GM23248 (cell line): ENCODE data around the gene KLK2. TPM values are rescaled to one million over a fixed set of nuclear protein-coding genes. Genes with fewer than 3 reads are reported as not detected.

Source experiments
- DNase-seq: peaks from one replicate; pipeline ENCODE4 v3.0.0-alpha.2; 2015
- H2AFZ ChIP-seq: fragments of 200-600 bp; sonication (generic); 2 replicates; pipeline ENCODE4 v1.6.1; 2016; ENCODE audit warnings: antibody characterized with exemption
- H3F3A ChIP-seq: fragments of 200-600 bp; sonication (generic); 2 replicates; pipeline ENCODE4 v1.6.1; 2016; ENCODE audit warnings: mild to moderate bottlenecking, antibody characterized with exemption, mixed run types; ENCODE audit not compliant: insufficient read depth
- H3K27ac ChIP-seq: fragments of 200-600 bp; sonication (generic); 2 replicates; pipeline ENCODE4 v1.5.1; 2016; ENCODE audit warnings: mild to moderate bottlenecking
- H3K27me3 ChIP-seq: fragments of 200-600 bp; sonication (generic); replicated peaks from 2 replicates; pipeline ENCODE4 v1.6.1; 2016; ENCODE audit warnings: mild to moderate bottlenecking; ENCODE audit not compliant: insufficient read depth
- H3K36me3 ChIP-seq: fragments of 200-600 bp; sonication (generic); 2 replicates; pipeline ENCODE4 v1.6.1; 2016; ENCODE audit warnings: low read depth, mild to moderate bottlenecking
- H3K4me1 ChIP-seq: fragments of 200-600 bp; sonication (generic); 2 replicates; pipeline ENCODE4 v1.6.1; 2016; ENCODE audit warnings: mild to moderate bottlenecking; ENCODE audit not compliant: insufficient read depth
- H3K4me2 ChIP-seq: fragments of 200-600 bp; sonication (generic); one replicate; pipeline ENCODE4 v1.6.1; 2016; ENCODE audit warnings: mild to moderate bottlenecking; ENCODE audit not compliant: unreplicated experiment
- H3K4me3 ChIP-seq: fragments of 200-600 bp; sonication (generic); 2 replicates; pipeline ENCODE4 v1.5.1; 2016; ENCODE audit warnings: mild to moderate bottlenecking
- H3K79me2 ChIP-seq: fragments of 200-600 bp; sonication (generic); 2 replicates; pipeline ENCODE4 v1.6.1; 2016; ENCODE audit warnings: mild to moderate bottlenecking; ENCODE audit not compliant: insufficient read depth
- H3K9ac ChIP-seq: fragments of 200-600 bp; sonication (generic); 2 replicates; pipeline ENCODE4 v1.6.1; 2016; ENCODE audit warnings: mild to moderate bottlenecking
- H3K9me2 ChIP-seq: fragments of 200-600 bp; sonication (generic); 2 replicates; pipeline ENCODE4 v1.6.1; 2016; ENCODE audit warnings: mixed run types, mild to moderate bottlenecking, moderate library complexity; ENCODE audit not compliant: insufficient read depth
- H3K9me3 ChIP-seq: fragments of 200-600 bp; sonication (generic); one replicate; pipeline ENCODE4 v1.6.1; 2017; ENCODE audit warnings: low read depth
- H4K20me1 ChIP-seq: fragments of 200-600 bp; sonication (generic); 2 replicates; pipeline ENCODE4 v1.6.0; 2016; ENCODE audit not compliant: insufficient read depth
- EZH2 ChIP-seq: fragments of 200-600 bp; sonication (generic); IDR thresholded peaks from 2 replicates; pipeline ENCODE4 v1.6.1; 2018; ENCODE audit warnings: antibody characterized with exemption, mild to moderate bottlenecking; ENCODE audit not compliant: insufficient read depth, poor library complexity, severe bottlenecking
- EZH2phosphoT487 ChIP-seq: fragments of 200-600 bp; sonication (generic); IDR thresholded peaks from 2 replicates; pipeline ENCODE4 v1.6.1; 2018; ENCODE audit warnings: antibody characterized with exemption, moderate library complexity, mild to moderate bottlenecking, low read depth; ENCODE audit not compliant: insufficient read depth
- WGBS, 2 experiments: methylation state at CpG; one replicate each; pipeline ENCODE4 v1.1.6; 2015 to 2017; ENCODE audit warnings: low lambda C conversion rate in 2 of 2, low coverage in 1 of 2; ENCODE audit errors: missing lambda C conversion rate in 2 of 2; 5-methylcytosine and 5-hydroxymethylcytosine counted together
- in situ Hi-C: fragments of 300-500 bp; cut with MboI; formaldehyde crosslinking; loops from 2 replicates; pipeline ENCODE4 v1.15.0; 2020
- polyA plus RNA-seq: library from polyadenylated mRNA; unstranded; fragments of >200 nt; fragmentation: Nextera tagmentation; extraction: Ambion mirVana; gene quantifications from 2 replicates; pipeline ENCODE4 v1.2.1, GENCODE V29; 2016
- total RNA-seq: library from RNA; depleted of rRNA; stranded (reverse); fragments of >200 nt; shearing (Covaris generic); gene quantifications from 2 replicates; pipeline ENCODE4 v1.2.3, GENCODE V29; 2014

The KLK2 gene
- total and polyA plus RNA-seq, 2 experiments from 2014 or later = not detected

DNA sequence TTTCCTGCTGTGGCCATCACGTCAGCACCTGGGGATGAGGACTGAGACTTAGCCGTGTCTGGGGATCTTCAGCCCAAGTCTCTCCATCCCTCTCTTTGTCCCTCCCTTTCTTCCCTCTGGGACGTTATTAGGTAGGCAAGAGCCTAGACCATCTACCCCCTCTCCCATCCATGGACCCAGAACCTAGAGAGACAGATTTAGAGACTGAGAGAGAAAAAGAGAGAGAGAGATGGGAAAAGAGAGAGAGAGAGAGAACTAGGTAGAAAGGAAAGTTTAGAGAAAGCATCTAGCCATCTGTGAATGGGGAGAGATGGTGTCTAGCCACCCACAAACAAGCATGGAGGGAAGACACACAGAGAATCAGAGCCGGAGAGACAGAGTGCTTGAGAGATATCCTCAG, 37.5 kb downstream of the KLK2 start:
- Histone ChIP-seq H3K4me2 (no peak overlapping the region), H3K9me2 (no peaks in the 10 kb centered on the region), H3K27ac (no peak overlapping the region), H4K20me1 (no peaks in the 10 kb centered on the region), H3K4me3 (no peak overlapping the region), H2AFZ (no peak overlapping the region), H3K27me3 (peaks cover 58% of the 10 kb centered on the region), H3K9me3 (no peaks in the 10 kb centered on the region), H3K79me2 (no peaks in the 10 kb centered on the region), H3K9ac (no peak overlapping the region), H3K4me1 (no peaks in the 10 kb centered on the region), H3K36me3 (no peaks in the 10 kb centered on the region), H3F3A (no peaks in the 10 kb centered on the region)
- no peak for TF ChIP-seq EZH2phosphoT487
- no peak for TF ChIP-seq EZH2
- no peak for DNase-seq
- 36 to 38% methylated on average over 4 of the region's 4 CpGs for WGBS, 2 experiments
- in situ Hi-C loops = loop anchor here (25.0 kb wide), 1 partner anchor 548 kb away; the partner anchor contains the start of gene NAPSA

DNA sequence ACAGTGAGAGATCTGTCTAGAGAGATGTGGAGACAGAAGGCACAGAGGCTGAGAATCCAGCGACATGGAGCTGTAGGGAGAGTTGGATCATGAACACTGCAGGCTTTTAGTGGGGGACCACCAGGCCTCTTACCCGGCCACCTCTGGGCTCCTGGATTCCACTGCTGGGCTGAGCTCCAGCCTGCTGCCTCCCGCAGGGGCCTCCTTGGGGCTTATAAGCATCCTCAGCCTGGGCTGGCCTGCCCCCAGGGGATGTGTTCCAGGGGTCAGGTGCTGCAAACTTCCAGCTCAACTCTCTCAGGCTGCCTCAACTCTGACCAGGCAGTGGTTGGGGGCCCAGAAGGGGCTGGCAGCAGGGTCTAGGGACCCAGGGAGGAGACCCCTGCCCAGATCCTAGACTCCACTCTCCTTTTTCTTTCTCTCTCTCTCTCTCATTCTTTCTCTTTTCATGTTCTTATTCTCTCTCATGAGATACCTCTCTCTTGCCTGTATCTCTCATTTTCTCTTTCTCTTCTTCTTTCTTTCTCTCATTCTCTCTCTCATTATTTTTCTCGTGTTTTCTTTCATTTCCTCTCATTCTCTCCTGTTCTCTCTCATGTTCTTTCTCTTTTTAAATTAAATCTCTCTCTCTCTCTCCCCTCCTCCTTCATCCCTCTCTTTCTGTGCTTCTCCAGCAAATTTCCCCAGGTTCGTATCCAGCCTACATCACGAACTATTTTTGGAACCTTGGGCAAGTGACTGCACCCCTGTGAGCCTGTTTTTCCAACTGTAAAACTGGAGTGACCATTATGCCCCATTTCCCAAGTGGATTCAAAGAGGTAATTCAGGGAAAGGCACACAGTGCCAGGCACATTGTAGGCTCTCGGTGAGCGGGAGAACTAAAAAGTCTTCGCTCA, 38.2 kb downstream of the KLK2 start, which contains the start of gene KLK4:
Gene KLK4, minus strand, starts transcription at position 190 of the 896 bp plus-strand sequence. CDS start 657 bp downstream, outside the sequence.
- TF ChIP-seq EZH2phosphoT487 (no peak), EZH2 (no peak)
- H2AFZ ChIP-seq = no peak within 1 kb of the TSS
- no peak within 1 kb of the TSS for H3K4me2 ChIP-seq
- 40 to 41% methylated on average over 9 of the region's 9 CpGs for WGBS, 2 experiments
- no peaks in the 10 kb centered on the region for H3K4me1 ChIP-seq
- no peaks in the 10 kb centered on the region for H3K36me3 ChIP-seq
- no peaks in the 10 kb centered on the region for H3K9me2 ChIP-seq
- no peak for DNase-seq
- H3K27me3 ChIP-seq = peaks cover 62% of the 10 kb centered on the region
- no peak within 1 kb of the TSS for H3K4me3 ChIP-seq
- H3K27ac ChIP-seq = no peak within 1 kb of the TSS
- H3K9ac ChIP-seq = no peak within 1 kb of the TSS
- H3K79me2 ChIP-seq = no peaks in the 10 kb centered on the region
- H4K20me1 ChIP-seq = no peaks in the 10 kb centered on the region
- no peaks in the 10 kb centered on the region for H3F3A ChIP-seq
- in situ Hi-C loops = loop anchor here (25.0 kb wide), 1 partner anchor 549 kb away; the partner anchor contains the start of gene NAPSA
- H3K9me3 ChIP-seq = no peaks in the 10 kb centered on the region

DNA sequence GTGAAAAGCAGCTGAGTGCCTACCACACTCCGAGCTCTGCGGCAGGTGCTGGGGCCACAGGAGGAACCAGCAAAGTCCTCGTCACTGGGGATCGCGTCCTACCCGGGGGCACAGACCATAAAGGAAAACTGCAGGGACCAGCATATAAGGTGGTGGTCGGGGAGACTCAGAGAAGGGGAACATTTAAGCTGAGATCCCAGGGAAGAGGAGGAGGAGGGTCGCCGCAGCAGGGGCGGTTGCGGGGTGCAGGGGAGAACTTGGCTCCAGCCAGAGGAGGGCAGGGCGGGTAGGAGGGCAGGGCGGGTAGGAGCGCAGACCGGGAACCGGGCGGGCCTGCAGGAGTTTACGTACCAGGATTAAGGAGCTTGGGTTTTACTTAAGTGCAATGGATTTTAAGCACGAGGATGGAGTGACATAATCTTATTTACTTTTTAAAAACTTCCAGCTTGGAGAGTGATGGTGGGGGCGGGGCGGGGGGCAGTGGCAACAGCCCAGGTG, 38.9 kb downstream of the KLK2 start:
- Histone ChIP-seq H3K36me3 (no peaks in the 10 kb centered on the region), H3K9ac (no peak overlapping the region), H3K4me2 (no peak overlapping the region), H4K20me1 (no peaks in the 10 kb centered on the region), H3K4me3 (no peak overlapping the region), H3K4me1 (no peaks in the 10 kb centered on the region), H3K27me3 (peaks cover 61% of the 10 kb centered on the region), H3K9me2 (no peaks in the 10 kb centered on the region), H3F3A (no peaks in the 10 kb centered on the region), H2AFZ (no peak overlapping the region), H3K9me3 (no peaks in the 10 kb centered on the region), H3K27ac (no peak overlapping the region), H3K79me2 (no peaks in the 10 kb centered on the region)
- 28 to 33% methylated on average over 10 to 21 of the region's 21 CpGs for WGBS, 2 experiments
- no peak for TF ChIP-seq EZH2phosphoT487
- no peak for TF ChIP-seq EZH2
- in situ Hi-C loops = loop anchor here (25.0 kb wide), 1 partner anchor 550 kb away; the partner anchor contains the start of gene NAPSA
- no peak for DNase-seq

GRCh38 chr19:50912727-50913716, 39.8 kb downstream of the KLK2 start:
- no peaks in the 10 kb centered on the region for H3F3A ChIP-seq
- no peaks in the 10 kb centered on the region for H3K36me3 ChIP-seq
- H3K9ac ChIP-seq = no peak overlapping the region
- H3K79me2 ChIP-seq = no peaks in the 10 kb centered on the region
- DNase-seq = peak; percentile 51
- no peaks in the 10 kb centered on the region for H4K20me1 ChIP-seq
- H3K27me3 ChIP-seq = peaks cover 53% of the 10 kb centered on the region
- H3K4me3 ChIP-seq = no peak overlapping the region
- 10 to 19% methylated on average over 10 to 29 of the region's 29 CpGs for WGBS, 2 experiments
- no peak overlapping the region for H2AFZ ChIP-seq
- no peaks in the 10 kb centered on the region for H3K4me1 ChIP-seq
- H3K9me3 ChIP-seq = no peaks in the 10 kb centered on the region
- H3K4me2 ChIP-seq = no peak overlapping the region
- in situ Hi-C loops = loop anchor here (25.0 kb wide), 1 partner anchor 551 kb away; the partner anchor contains the start of gene NAPSA
- H3K9me2 ChIP-seq = no peaks in the 10 kb centered on the region
- no peak overlapping the region for H3K27ac ChIP-seq
- TF ChIP-seq EZH2phosphoT487 (no peak), EZH2 (no peak)
